GM12878 (cell line): ENCODE data around the gene FOXP1. TPM values are rescaled to one million over a fixed set of nuclear protein-coding genes. Genes with fewer than 3 reads are reported as not detected.

Source experiments
- ATAC-seq: fragments of 200-7000 bp; cut with Tn5 transposase; 3 replicates; pipeline ENCODE4 v1.9.1; 2020; ENCODE audit warnings: mild to moderate bottlenecking, moderate library complexity
- BruUV-seq: library from RNA; stranded (reverse); fragments of 400-500 nt; replicated peaks from 2 replicates; lab custom pipeline; 2021; lab: Mats Ljungman, UMichigan
- CTCF ChIA-PET: fragments of 300-600 bp; sonication (Branson Sonifier 250); formaldehyde crosslinking; extraction: SDS; loops from one replicate; lab custom pipeline; 2021; ENCODE audit warnings: inconsistent platforms; lab: Yijun Ruan, JAX
- POLR2A ChIA-PET: fragments of 350-600 bp; formaldehyde crosslinking; extraction: SDS; loops from one replicate; lab custom pipeline; 2021; ENCODE audit warnings: inconsistent platforms; lab: Charles Lee
- RAD21 ChIA-PET: fragments of 300-600 bp; sonication (Branson Sonifier 250); formaldehyde crosslinking; loops from one replicate; lab custom pipeline; 2023; ENCODE audit warnings: antibody characterized with exemption; ENCODE audit not compliant: unreplicated experiment; lab: Charles Lee
- SMC1A ChIA-PET: fragments of 300-600 bp; sonication (Branson Sonifier 250); formaldehyde crosslinking; loops from one replicate; lab custom pipeline; 2023; ENCODE audit not compliant: unreplicated experiment, uncharacterized antibody; lab: Charles Lee
- DNase-seq: peaks from one replicate; pipeline ENCODE4 v3.0.0-alpha.2; 2011; ENCODE audit warnings: low read depth, low spot score
- FAIRE-seq: peaks from 3 replicates; lab custom pipeline; 2011; peaks lifted over from hg19 to GRCh38; lab: Jason Lieb, UNC
- H2AFZ ChIP-seq: 2 replicates; pipeline ENCODE4 v1.6.0; 2011; ENCODE audit warnings: low read depth, low read length, control low read depth; ENCODE audit not compliant: control insufficient read depth
- H3K27ac ChIP-seq: 2 replicates; pipeline ENCODE4 v1.5.1; 2011; ENCODE audit warnings: control low read depth; ENCODE audit not compliant: control insufficient read depth, insufficient read depth
- H3K27me3 ChIP-seq, 2 experiments: replicated peaks in 1 of 2; 2 replicates each; pipeline versions ENCODE4 v1.6.0 to v1.6.1; 2011; ENCODE audit warnings: low read length in 1 of 2; ENCODE audit not compliant: control insufficient read depth in 2 of 2, insufficient read depth in 2 of 2
- H3K36me3 ChIP-seq, 2 experiments: 2 replicates each; pipeline ENCODE4 v1.5.1; 2011; ENCODE audit warnings: low read length in 1 of 2; ENCODE audit not compliant: control insufficient read depth in 2 of 2, insufficient read depth in 2 of 2
- H3K4me1 ChIP-seq: 2 replicates; pipeline ENCODE4 v1.6.1; 2011; ENCODE audit warnings: mild to moderate bottlenecking, low read length, moderate library complexity, mixed read lengths; ENCODE audit not compliant: control insufficient read depth, insufficient read depth
- H3K4me2 ChIP-seq: 2 replicates; pipeline ENCODE4 v1.6.0; 2011; ENCODE audit warnings: control low read depth; ENCODE audit not compliant: control insufficient read depth, insufficient read depth
- H3K4me3 ChIP-seq: fragments of 200-600 bp; sonication (generic); 2 replicates; pipeline ENCODE4 v1.5.1; 2016
- H3K79me2 ChIP-seq: 2 replicates; pipeline ENCODE4 v1.6.0; 2011; ENCODE audit warnings: low read length; ENCODE audit not compliant: control insufficient read depth, insufficient read depth
- H3K9ac ChIP-seq: 2 replicates; pipeline ENCODE4 v1.8.0; 2011; ENCODE audit warnings: low read length, control low read depth, mixed read lengths; ENCODE audit not compliant: control insufficient read depth, insufficient read depth
- H3K9me3 ChIP-seq: replicated peaks from 3 replicates; pipeline ENCODE4 v1.5.1; 2011; ENCODE audit warnings: mild to moderate bottlenecking, low read length; ENCODE audit not compliant: control insufficient read depth, insufficient read depth
- H4K20me1 ChIP-seq: 2 replicates; pipeline ENCODE4 v1.6.0; 2011; ENCODE audit not compliant: control insufficient read depth, insufficient read depth
- BCL3 ChIP-seq: IDR thresholded peaks from 2 replicates; pipeline ENCODE4 v1.6.1; 2011; ENCODE audit warnings: borderline replicate concordance, low read depth, mild to moderate bottlenecking, moderate library complexity, low read length; ENCODE audit not compliant: insufficient read depth, poor library complexity, severe bottlenecking
- CBFB ChIP-seq: IDR thresholded peaks from 2 replicates; pipeline ENCODE4 v1.6.1; 2016; ENCODE audit warnings: antibody characterized with exemption, low read depth
- DPF2 ChIP-seq: fragments of 450-650 bp; IDR thresholded peaks from 2 replicates; pipeline ENCODE4 v1.6.1; 2017; ENCODE audit warnings: mild to moderate bottlenecking
- EED ChIP-seq: sonication (generic); IDR thresholded peaks from 2 replicates; pipeline ENCODE4 v1.6.1; 2016; ENCODE audit warnings: antibody characterized with exemption, low read depth
- IRF4 ChIP-seq: IDR thresholded peaks from 2 replicates; pipeline ENCODE4 v1.6.1; 2011; ENCODE audit warnings: low read depth, low read length
- JUNB ChIP-seq: IDR thresholded peaks from 2 replicates; pipeline ENCODE4 v1.6.1; 2016; ENCODE audit warnings: antibody characterized with exemption, mild to moderate bottlenecking
- MEF2A ChIP-seq: IDR thresholded peaks from 2 replicates; pipeline ENCODE4 v1.6.1; 2011; ENCODE audit warnings: low read depth, mild to moderate bottlenecking, low read length, moderate library complexity; ENCODE audit not compliant: insufficient read depth
- MEF2B ChIP-seq: fragments of 450-650 bp; IDR thresholded peaks from 2 replicates; pipeline ENCODE4 v1.6.1; 2018; ENCODE audit warnings: mild to moderate bottlenecking, moderate library complexity; ENCODE audit not compliant: partially characterized antibody, poor library complexity, severe bottlenecking
- NFIC ChIP-seq: IDR thresholded peaks from 2 replicates; pipeline ENCODE4 v1.6.1; 2012; ENCODE audit warnings: low read depth, mild to moderate bottlenecking, inconsistent platforms, low read length, moderate library complexity
- NFXL1 ChIP-seq: fragments of 450-650 bp; IDR thresholded peaks from 2 replicates; pipeline ENCODE4 v1.6.1; 2017; ENCODE audit warnings: antibody characterized with exemption, mild to moderate bottlenecking, borderline replicate concordance
- NFYA ChIP-seq: IDR thresholded peaks from 2 replicates; pipeline ENCODE4 v1.6.1; 2011; ENCODE audit warnings: low read depth, mild to moderate bottlenecking, low read length, improper control_type of control experiment, borderline replicate concordance
- PBX3 ChIP-seq: IDR thresholded peaks from 2 replicates; pipeline ENCODE4 v1.6.1; 2011; ENCODE audit warnings: mild to moderate bottlenecking, low read depth, low read length, moderate library complexity; ENCODE audit not compliant: insufficient replicate concordance
- POLR2A ChIP-seq: IDR thresholded peaks from 2 replicates; pipeline ENCODE4 v1.6.1; 2011; ENCODE audit warnings: low read depth, mild to moderate bottlenecking, low read length
- SMC3 ChIP-seq: IDR thresholded peaks from 2 replicates; pipeline ENCODE4 v1.6.1; 2011; ENCODE audit warnings: low read length, improper control_type of control experiment, borderline replicate concordance
- TCF7 ChIP-seq: IDR thresholded peaks from 2 replicates; pipeline ENCODE4 v1.6.1; 2014; ENCODE audit warnings: antibody characterized with exemption, borderline replicate concordance
- ZNF384 ChIP-seq: IDR thresholded peaks from 2 replicates; pipeline ENCODE4 v1.6.1; 2012; ENCODE audit warnings: low read depth, mild to moderate bottlenecking, low read length, improper control_type of control experiment, borderline replicate concordance
- ZNF622 ChIP-seq: fragments of 450-650 bp; IDR thresholded peaks from 2 replicates; pipeline ENCODE4 v1.6.1; 2017; ENCODE audit warnings: mild to moderate bottlenecking, inconsistent platforms
- WGBS: methylation state at CpG from one replicate; pipeline ENCODE4 v1.1.6; 2016; ENCODE audit warnings: low lambda C conversion rate; ENCODE audit not compliant: insufficient replicate concordance, insufficient coverage; ENCODE audit errors: missing lambda C conversion rate; 5-methylcytosine and 5-hydroxymethylcytosine counted together
- in situ Hi-C: fragments of 300-500 bp; cut with MboI; formaldehyde crosslinking; loops from 9 replicates; pipeline ENCODE4 v1.14.3; 2018; ENCODE audit warnings: mixed read lengths
- intact Hi-C: fragments of 100-400 bp; cut with micrococcal nuclease; formaldehyde crosslinking; loops from one replicate; pipeline ENCODE4 v1.14.2; 2022; ENCODE audit not compliant: unreplicated experiment
- polyA plus RNA-seq, 11 experiments: library from polyadenylated mRNA; depleted of rRNA in 4 of 11; unstranded in 6 of 11; stranded (reverse) in 5 of 11; fragments of >200 nt; fragmentation: Nextera tagmentation in 4 of 11; fragmentation: Illumina TruSeq in 1 of 11; extraction: Ambion mirVana in 4 of 11; extraction: Trizol in 1 of 11; gene quantifications; 1 replicate in 1 of 11; 2 replicates in 10 of 11; pipeline versions ENCODE4 v1.2.1 to v1.2.3, GENCODE V29; 2011 to 2016; ENCODE audit warnings: inconsistent platforms in 2 of 11, missing spikeins in 2 of 11, low read depth in 1 of 11
- total RNA-seq, 4 experiments: library from RNA; depleted of rRNA in 3 of 4; stranded (reverse); fragments of >200 nt in 3 of 4; fragmentation: Illumina TruSeq in 1 of 4; extraction: Trizol in 1 of 4; gene quantifications; 2 replicates each; pipeline versions ENCODE4 v1.2.1 to v1.2.3, GENCODE V29; 2013 to 2021

FOXP1 gene
- total and polyA plus RNA-seq, 10 of the 15 experiments (the other 5 are each of a cell fraction or from before 2014, with no cell fraction given) = 0.05 to 1.6 (median 0.20) TPM; not detected in 1

GRCh38 chr3:71564361-71564760, 19.2 kb downstream of the FOXP1 start:
- FAIRE-seq (no peak), DNase-seq (no peak), ATAC-seq (peak; percentile 77)
- Histone ChIP-seq H2AFZ (no peak overlapping the region), H3K79me2 (no peaks in the 10 kb centered on the region), H3K4me2 (peak overlapping the region; percentile 29), H3K9ac (no peak overlapping the region), H3K36me3 (no peaks in the 10 kb centered on the region), H3K9me3 (no peaks in the 10 kb centered on the region), H3K4me1 (peaks cover 14% of the 10 kb centered on the region), H3K27me3 (no peaks in the 10 kb centered on the region), H3K27ac (no peak overlapping the region), H4K20me1 (no peaks in the 10 kb centered on the region), H3K4me3 (no peak overlapping the region)
- 6% methylated on average over 6 of the region's 6 CpGs for WGBS
- in situ Hi-C loops = no loop called here
- intact Hi-C loops = loop anchor here (1.0 kb wide), 1 partner anchor 82 kb away; no protein-coding TSS in a partner anchor
- ChIA-PET SMC1A (no interaction called here), RAD21 (no interaction called here), CTCF (interaction anchor here (0.7 kb wide), 1 partner anchor 37 kb away, joined by 3 read pairs; no protein-coding TSS in a partner anchor), POLR2A (no interaction called here)
- no TSS peak for BruUV-seq
- TF ChIP-seq ZNF622 (no peak), NFYA (no peak), TCF7 (no peak), MEF2B (no peak), PBX3 (no peak), POLR2A (no peak), BCL3 (no peak), MEF2A (no peak), IRF4 (no peak), NFXL1 (no peak), DPF2 (no peak), NFIC (no peak), SMC3 (no peak), ZNF384 (no peak), JUNB (no peak), CBFB (no peak), EED (no peak)
